ENCODE measurements around the gene CHTF18. TPM values are rescaled to one million over a fixed set of nuclear protein-coding genes. Genes with fewer than 3 reads are reported as not detected.

CHTF18 gene
- polyA plus RNA-seq, 3 donors = 7.3 to 12.6 (median 8.0) TPM

DNA sequence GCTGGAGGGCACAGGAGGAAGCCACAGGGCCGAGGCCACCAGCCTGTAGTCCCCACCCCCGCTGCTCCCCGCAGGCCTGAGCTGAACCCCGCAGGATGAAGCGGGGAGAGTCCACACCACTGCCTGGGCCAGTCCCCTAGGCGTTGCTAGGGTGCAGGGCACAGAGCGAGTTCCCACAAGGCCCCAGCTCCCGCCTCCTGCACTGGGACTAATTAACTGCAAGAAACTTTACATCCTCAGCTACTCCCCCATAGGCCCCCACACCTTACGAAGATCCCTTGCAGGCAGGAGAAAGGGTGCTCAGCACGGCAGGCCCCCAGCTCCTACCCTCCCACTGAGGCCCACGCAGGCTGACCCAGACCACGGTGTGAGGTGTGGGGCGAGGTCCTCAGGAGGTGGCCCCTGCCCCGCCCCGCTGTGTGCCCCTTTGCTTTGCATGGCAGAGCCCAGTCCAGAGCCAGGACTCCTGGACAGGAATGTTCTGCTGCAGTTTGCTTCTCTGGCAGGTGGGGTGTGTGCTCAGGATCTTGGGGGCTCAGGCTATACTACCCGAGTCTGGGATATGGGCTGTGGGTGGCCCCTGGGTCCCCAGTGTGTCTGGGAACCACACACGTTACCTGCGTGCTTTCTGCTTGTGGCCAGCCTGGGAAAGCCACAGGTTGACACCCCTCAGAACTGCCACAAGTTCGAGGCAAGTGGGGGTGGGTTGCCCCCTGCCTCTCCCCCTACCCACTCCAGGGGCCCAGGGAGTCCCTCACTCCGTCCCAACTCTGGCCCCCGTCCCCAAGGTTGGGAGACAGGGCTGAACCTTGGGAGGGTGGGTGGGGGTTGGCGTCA, 10.9 kb downstream of the CHTF18 start:
- 60 to 70% (median 63%) methylated on average over 20 to 22 of the region's 22 CpGs for WGBS, 3 donors
- H3K27ac ChIP-seq (ENCODE audit: low read depth, low read length) = no peak overlapping the region

GRCh38 chr16:799948-800833, 11.8 kb downstream of the CHTF18 start, which contains the start of gene GNG13:
GNG13 (minus strand) TSS chr16:800734; CDS start chr16:799077, 1,657 bp downstream.
- WGBS, 3 donors = 4 to 7% (median 4%) methylated on average over 55 to 57 of the region's 57 CpGs
- no peak within 1 kb of the TSS for H3K27ac ChIP-seq (ENCODE audit: low read depth, low read length)

DNA sequence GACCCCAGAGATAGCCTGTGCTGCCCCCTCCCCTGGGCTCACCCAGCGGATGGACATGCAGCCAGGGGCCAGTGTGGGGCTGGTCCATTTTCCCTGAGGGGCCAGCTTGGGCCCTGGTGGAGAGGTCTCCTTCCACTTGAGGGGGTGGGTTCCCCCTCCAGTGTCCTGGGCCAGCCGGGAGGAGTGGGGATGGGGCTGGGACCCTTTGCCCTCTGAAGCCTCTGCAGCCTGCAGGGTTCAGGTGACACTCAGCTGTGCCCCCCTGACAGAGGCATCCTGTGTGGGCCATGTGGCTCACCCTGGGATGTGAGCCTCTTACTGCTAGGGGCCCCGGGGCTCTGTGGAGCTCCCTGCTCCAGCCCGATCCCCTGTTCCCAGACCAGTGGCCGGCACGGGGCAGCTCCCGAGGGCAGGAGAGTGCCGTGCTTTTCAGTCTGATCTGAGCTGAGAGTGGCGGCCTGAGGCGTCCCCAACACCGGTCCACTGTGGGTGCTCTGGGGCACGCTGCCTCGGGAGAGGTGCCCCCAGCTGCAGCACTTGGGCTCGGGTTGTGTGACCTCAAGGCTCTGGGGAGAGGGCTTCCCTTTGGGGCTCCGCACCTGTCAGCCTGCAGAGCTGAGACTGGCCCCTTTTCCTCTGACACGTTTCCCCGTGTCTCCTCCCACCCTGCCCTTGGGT, 12.6 kb downstream of the CHTF18 start:
- WGBS, 3 donors = 11 to 19% (median 16%) methylated on average over 16 to 17 of the region's 17 CpGs

DNA sequence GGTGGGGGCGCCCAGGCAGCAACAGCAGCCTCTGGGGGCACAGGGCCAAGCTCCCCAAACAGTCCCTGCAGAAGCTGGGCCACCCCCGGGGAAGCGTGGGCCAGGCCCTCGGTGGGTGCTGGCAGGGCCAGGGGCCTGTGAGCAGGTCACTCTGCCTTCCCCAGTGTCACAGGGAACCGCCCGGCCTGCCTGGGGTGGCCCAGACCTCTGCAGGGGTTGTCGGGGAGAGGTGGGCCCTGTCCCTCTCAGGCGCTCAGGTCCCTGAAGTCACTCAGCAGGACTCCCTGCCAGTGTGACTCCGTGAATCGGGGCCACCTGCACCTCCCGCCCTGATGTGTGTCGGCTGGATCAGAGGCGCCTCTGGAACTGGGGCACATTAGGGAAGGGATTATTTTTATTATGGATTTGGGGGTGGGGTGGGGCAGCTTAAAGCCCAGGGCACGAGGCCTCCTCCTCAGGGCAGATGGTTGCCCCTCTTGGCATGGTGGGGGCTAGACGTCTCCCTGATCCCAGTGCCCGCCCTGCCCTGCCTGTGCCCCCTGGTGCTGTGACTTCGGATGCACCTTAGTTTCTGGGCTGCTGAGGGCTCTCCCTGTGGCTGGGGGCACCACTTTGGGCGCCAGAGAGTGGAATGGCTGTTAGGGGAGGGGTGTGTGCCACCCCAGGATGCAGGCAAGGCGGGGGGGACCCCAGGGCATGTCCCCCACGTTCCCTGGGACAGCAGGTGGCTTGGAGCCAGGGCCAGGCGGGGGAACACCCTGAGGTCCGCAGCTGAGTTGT, 13.4 kb downstream of the CHTF18 start:
- 52 to 60% (median 55%) methylated on average over 21 to 22 of the region's 22 CpGs for WGBS, 3 donors

More for the DNA sequence above, 12.6 kb downstream of the CHTF18 start:
- no peak overlapping the region for H3K27ac ChIP-seq (ENCODE audit: low read depth, low read length)

DNA sequence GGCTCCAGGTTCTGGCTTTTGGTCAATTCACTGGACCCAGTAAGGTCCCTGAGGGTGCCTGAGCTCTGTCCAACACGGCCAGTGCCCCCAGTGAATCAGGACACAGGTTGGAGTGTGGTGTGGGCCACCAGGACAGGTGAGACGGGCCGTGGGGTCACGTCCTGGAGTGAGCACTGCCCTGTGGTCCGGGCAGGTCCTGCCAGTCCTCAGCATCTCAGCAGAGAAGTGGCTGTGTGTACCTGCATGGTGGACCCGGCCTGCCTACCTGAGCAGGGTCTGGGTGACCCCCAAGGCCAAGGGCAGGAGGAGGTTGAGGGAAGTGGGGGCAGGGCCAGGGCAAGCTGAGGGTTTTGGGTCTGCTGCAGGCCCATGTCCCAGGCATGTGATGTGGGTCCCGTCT, 14.0 kb downstream of the CHTF18 start:
- no peak overlapping the region for H3K27ac ChIP-seq (ENCODE audit: low read depth, low read length)
- WGBS, 3 donors = 65 to 75% (median 65%) methylated on average over 7 of the region's 7 CpGs

More for the DNA sequence above, 13.4 kb downstream of the CHTF18 start:
- H3K27ac ChIP-seq (ENCODE audit: low read depth, low read length) = no peak overlapping the region

GRCh38 chr16:802914-803753, 14.7 kb downstream of the CHTF18 start:
- H3K27ac ChIP-seq (ENCODE audit: low read depth, low read length) = no peak overlapping the region
- WGBS, 3 donors = 66 to 71% (median 68%) methylated on average over 33 of the region's 33 CpGs

GRCh38 chr16:803754-804080, 15.3 kb downstream of the CHTF18 start:
- H3K27ac ChIP-seq (ENCODE audit: low read depth, low read length) = no peak overlapping the region
- WGBS, 3 donors = 43 to 53% (median 51%) methylated on average over 8 of the region's 8 CpGs

DNA sequence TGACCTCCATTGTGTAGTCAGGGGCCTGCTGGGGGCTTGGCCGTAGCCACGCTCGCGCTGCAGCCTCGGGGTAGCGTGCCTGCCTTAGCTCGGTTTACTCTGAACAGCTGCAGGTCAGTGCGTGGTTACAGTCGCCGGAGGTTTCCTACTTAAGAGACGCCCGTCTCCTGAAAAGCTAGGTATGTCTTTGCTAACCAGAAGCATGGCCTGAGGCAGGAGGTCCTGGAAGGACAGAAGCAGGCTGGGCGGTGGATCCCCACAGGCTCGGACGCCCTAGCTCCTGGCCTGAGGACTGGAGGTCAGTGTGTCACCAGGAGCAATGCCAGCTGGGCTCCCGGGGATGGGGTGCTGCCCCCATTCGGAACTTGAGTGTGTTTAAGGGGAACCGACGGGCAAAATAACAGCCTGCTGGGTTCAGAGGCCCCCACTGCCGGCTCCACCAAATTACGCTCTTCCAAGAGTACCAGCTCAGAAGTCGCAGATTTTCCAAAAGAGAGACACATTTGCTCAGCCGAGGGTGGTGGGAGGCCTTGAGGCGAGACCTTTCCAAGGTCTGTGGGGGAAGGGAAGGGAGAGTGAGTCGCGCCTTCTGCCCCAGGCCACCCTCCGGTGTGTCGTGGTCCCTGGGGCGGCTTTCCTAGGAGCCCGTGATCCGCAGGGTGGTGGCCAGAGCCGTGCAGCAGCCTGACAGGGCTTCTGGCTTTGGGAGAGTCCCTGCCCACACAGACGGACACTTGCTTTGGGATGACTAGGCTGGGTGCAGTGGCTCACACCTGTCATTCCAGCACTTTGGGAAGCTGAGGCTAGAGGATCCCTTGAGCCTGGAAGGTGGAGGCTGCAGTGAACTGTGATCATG, 16.0 kb downstream of the CHTF18 start:
- H3K27ac ChIP-seq (ENCODE audit: low read depth, low read length) = no peak overlapping the region
- 44 to 57% (median 53%) methylated on average over 33 of the region's 33 CpGs for WGBS, 3 donors

DNA sequence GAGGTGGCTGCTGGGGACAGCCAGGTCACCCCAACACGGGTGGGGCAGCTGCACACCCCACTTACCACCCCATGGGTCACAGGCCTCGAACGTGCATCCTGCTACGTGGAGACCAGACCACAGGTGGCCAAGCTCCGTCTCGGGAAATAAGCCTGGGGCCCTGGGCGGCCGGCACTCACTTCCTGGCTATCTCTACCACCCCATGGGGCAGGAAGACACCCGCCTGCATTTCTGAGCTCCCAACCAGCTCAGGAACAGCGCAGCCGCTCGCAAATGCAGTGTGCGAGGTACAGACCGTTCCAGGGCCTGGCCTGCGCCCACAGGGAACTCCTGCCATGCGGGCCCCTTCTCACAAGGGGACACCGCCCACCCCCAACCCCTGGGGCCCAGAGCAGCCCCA, 17.1 kb downstream of the CHTF18 start:
- no peak overlapping the region for H3K27ac ChIP-seq (ENCODE audit: low read depth, low read length)
- WGBS, 3 donors = 73 to 80% (median 76%) methylated on average over 13 to 17 of the region's 17 CpGs

GRCh38 chr16:807347-808084, 19.1 kb downstream of the CHTF18 start:
- peak overlapping the region; percentile 80 for H3K27ac ChIP-seq (ENCODE audit: low read depth, low read length)
- WGBS, 3 donors = 5 to 14% (median 8%) methylated on average over 80 of the region's 80 CpGs

- 26 to 36% (median 27%) methylated on average over 19 of the region's 19 CpGs for WGBS, 3 donors
- H3K27ac ChIP-seq (ENCODE audit: low read depth, low read length) = no peak overlapping the region
Measured at GRCh38 chr16:808085-808386, 19.6 kb downstream of the CHTF18 start.

- WGBS, 3 donors = 10 to 14% (median 11%) methylated on average over 30 to 67 of the region's 67 CpGs
- H3K27ac ChIP-seq (ENCODE audit: low read depth, low read length) = no peak overlapping the region
Measured at GRCh38 chr16:813204-813915, 24.9 kb downstream of the CHTF18 start.

- 58 to 60% (median 58%) methylated on average over 22 of the region's 22 CpGs for WGBS, 3 donors
- no peak overlapping the region for H3K27ac ChIP-seq (ENCODE audit: low read depth, low read length)
Measured at GRCh38 chr16:813916-814412, 25.5 kb downstream of the CHTF18 start.

- WGBS, 3 donors = 71 to 81% (median 71%) methylated on average over 9 of the region's 9 CpGs
- H3K27ac ChIP-seq (ENCODE audit: low read depth, low read length) = no peak overlapping the region
Measured at GRCh38 chr16:814974-815373, 26.6 kb downstream of the CHTF18 start.

GRCh38 chr16:815861-816260, 27.4 kb downstream of the CHTF18 start:
- no peak overlapping the region for H3K27ac ChIP-seq (ENCODE audit: low read depth, low read length)
- 87 to 92% (median 88%) methylated on average over 15 of the region's 15 CpGs for WGBS, 3 donors

Data from adipose tissue (tissue), 3 donors.